Sciatic nerve (tissue), 2 donors: Measurements from ENCODE around the gene ZIC1. TPM values are rescaled to one million over a fixed set of nuclear protein-coding genes. Genes with fewer than 3 reads are reported as not detected.

Source experiments
- ATAC-seq: fragments of 200-7000 bp; cut with Tn5 transposase; one replicate; pipeline ENCODE4 v1.9.1; 2020; ENCODE audit warnings: mild to moderate bottlenecking, moderate library complexity
- DNase-seq: peaks from one replicate; pipeline ENCODE4 v3.0.0-alpha.2; 2020; ENCODE audit warnings: low spot score
- intact Hi-C: fragments of 100-400 bp; cut with DNase I; formaldehyde crosslinking; loops from one replicate; pipeline ENCODE4 v1.14.2; 2022
- total RNA-seq: library from RNA; stranded (reverse); fragmentation: NEBNext Ultra II Directional; extraction: Animal tissue kit (Norgen Biotek cat#: 25700); gene quantifications from one replicate; pipeline ENCODE4 v1.2.1, GENCODE V29; 2021
- donor health status: DM: no; HTN: no; CAD: no.
- donor health status: DM: no; HTN: no; CAD: no.

ZIC1 gene
- total RNA-seq, 1 donor from 2014 or later = 3.8 TPM

- ATAC-seq (no peak), DNase-seq (no peak)
- intact Hi-C loops = loop anchor here (10.0 kb wide), 1 partner anchor 54 kb away; no protein-coding TSS in a partner anchor
These were observed 19.6 kb downstream of the ZIC1 start for GRCh38 chr3:147428754-147429153.

- no peak for DNase-seq
- no peak for ATAC-seq
- intact Hi-C loops = no loop called here
These were observed 22.6 kb downstream of the ZIC1 start for GRCh38 chr3:147431751-147432150.

GRCh38 chr3:147447224-147447623 is 38.1 kb downstream of the ZIC1 start:
- ATAC-seq = no peak
- intact Hi-C loops = no loop called here
- DNase-seq = no peak

- ATAC-seq = no peak
- intact Hi-C loops = loop anchor here (5.0 kb wide), 1 partner anchor 712 kb away; no protein-coding TSS in a partner anchor
These were observed 40.5 kb downstream of the ZIC1 start for GRCh38 chr3:147449669-147450068.

GRCh38 chr3:147458995-147459704 is 50.0 kb downstream of the ZIC1 start:
- intact Hi-C loops = no loop called here
- ATAC-seq (peak; percentile 41), DNase-seq (no peak)

More at GRCh38 chr3:147449669-147450068, 40.5 kb downstream of the ZIC1 start:
- DNase-seq = no peak

- intact Hi-C loops = no loop called here
- DNase-seq (no peak), ATAC-seq (no peak)
These were observed 53.7 kb downstream of the ZIC1 start for GRCh38 chr3:147462856-147463255.

Other genes starting within 250 kb of the ZIC1 start
- gene ZIC4, start 2.8 kb upstream of the ZIC1 start, total RNA-seq = 0.62 TPM